HUES48 (cell line): Measurements from ENCODE around the gene TNFSF13B.
"Not testable (repeated sequence)": the region's sequence is repeated elsewhere in the genome, so short reads cannot be mapped to it uniquely, and the experiment has no call there.

Source experiments
- H3K27ac ChIP-seq: one replicate; pipeline ENCODE4 v1.7.0; 2013; ENCODE audit warnings: low read depth, low read length, inconsistent platforms
- H3K27me3 ChIP-seq: 2 replicates; pipeline ENCODE4 v1.6.1; 2013; ENCODE audit warnings: mild to moderate bottlenecking, low read length; ENCODE audit not compliant: control insufficient read depth, insufficient read depth
- H3K36me3 ChIP-seq: 2 replicates; pipeline ENCODE4 v1.6.1; 2013; ENCODE audit warnings: low read length; ENCODE audit not compliant: control insufficient read depth, insufficient read depth
- H3K4me1 ChIP-seq: 2 replicates; pipeline ENCODE4 v1.6.1; 2013; ENCODE audit warnings: mild to moderate bottlenecking, low read length; ENCODE audit not compliant: control insufficient read depth, insufficient read depth
- H3K4me3 ChIP-seq: 2 replicates; pipeline ENCODE4 v1.5.1; 2013; ENCODE audit warnings: mild to moderate bottlenecking, low read depth, low read length
- H3K9ac ChIP-seq: 2 replicates; pipeline ENCODE4 v1.6.1; 2013; ENCODE audit warnings: mild to moderate bottlenecking, low read depth, low read length, moderate library complexity
- H3K9me3 ChIP-seq: 2 replicates; pipeline ENCODE4 v1.6.1; 2013; ENCODE audit warnings: low read length; ENCODE audit not compliant: control insufficient read depth, insufficient read depth

Gene TNFSF13B

GRCh38 chr13:108266321-108266990 lies 3.1 kb upstream of the TNFSF13B start:
- no peaks in the 10 kb centered on the region for H3K4me1 ChIP-seq
- H3K4me3 ChIP-seq, result no peak overlapping the region
- H3K9ac ChIP-seq, result no peak overlapping the region
- no peaks in the 10 kb centered on the region for H3K36me3 ChIP-seq
- no peaks in the 10 kb centered on the region for H3K9me3 ChIP-seq
- no peaks in the 10 kb centered on the region for H3K27me3 ChIP-seq
- H3K27ac ChIP-seq, result no peak overlapping the region

- Histone ChIP-seq H3K4me3 (no peak overlapping the region), H3K36me3 (no peaks in the 10 kb centered on the region), H3K9me3 (no peaks in the 10 kb centered on the region), H3K9ac (no peak overlapping the region), H3K4me1 (no peaks in the 10 kb centered on the region), H3K27ac (no peak overlapping the region), H3K27me3 (no peaks in the 10 kb centered on the region)
These were observed 2.2 kb upstream of the TNFSF13B start for GRCh38 chr13:108267347-108267746.

GRCh38 chr13:108267855-108268254 lies 1.7 kb upstream of the TNFSF13B start:
- not testable (repeated sequence) for H3K4me1 ChIP-seq, H3K9ac ChIP-seq, H3K36me3 ChIP-seq, H3K9me3 ChIP-seq, H3K27ac ChIP-seq, H3K4me3 ChIP-seq, H3K27me3 ChIP-seq

DNA sequence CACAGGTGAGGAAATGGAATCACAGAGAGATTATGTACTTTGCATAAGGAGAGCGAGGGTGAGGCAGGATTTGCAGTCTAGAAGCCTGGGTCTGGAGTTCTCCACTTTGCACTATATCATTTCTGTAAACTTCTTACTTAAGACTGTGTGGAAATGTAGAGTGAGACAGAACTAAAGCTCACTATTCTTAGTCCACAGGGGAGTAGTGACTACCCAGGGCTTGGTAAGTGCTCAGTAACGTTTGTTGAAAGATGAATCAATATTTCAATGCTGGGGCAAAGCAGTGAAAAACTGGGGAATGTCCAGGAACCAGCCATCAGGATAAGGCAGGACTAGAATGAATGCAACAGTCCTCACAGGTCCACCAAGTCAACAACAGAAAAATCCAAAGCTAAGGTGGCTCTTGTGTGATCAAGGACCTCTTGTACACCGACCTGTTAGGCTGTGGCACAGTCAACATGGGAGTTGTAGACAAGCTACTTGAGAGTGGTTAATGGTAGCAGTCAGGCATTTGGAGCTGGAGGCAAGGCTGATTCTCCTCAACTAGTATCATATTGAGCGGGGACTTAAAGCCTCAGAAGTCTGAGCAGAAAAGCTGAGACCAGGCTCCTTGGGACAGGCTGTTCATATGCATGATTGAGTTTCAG lies 929 bp upstream of the TNFSF13B start:
- H3K27ac ChIP-seq, result no peak overlapping the region
- H3K36me3 ChIP-seq, result no peaks in the 10 kb centered on the region
- H3K27me3 ChIP-seq, result no peaks in the 10 kb centered on the region
- H3K9ac ChIP-seq, result no peak overlapping the region
- no peaks in the 10 kb centered on the region for H3K9me3 ChIP-seq
- no peak overlapping the region for H3K4me3 ChIP-seq
- no peaks in the 10 kb centered on the region for H3K4me1 ChIP-seq

DNA sequence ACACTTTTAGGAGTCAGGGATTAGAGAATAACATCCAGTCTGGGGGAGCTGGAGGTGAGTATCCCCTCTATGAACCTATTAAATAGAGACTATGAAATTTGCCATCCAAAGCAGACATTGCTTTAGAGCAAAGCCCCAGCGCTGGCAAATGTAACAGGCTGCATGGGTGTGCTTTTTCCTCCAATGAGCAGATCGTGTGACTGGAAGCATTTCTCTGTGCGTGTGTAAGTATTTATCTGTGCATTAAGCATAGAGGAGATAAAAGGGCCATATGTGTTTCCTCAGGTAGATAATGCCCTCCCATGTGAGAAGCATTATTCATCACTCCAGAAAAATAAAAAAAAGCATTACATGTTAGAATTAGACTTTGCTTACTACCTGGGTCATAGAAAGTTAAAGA lies 924 bp downstream of the TNFSF13B start:
- H3K36me3 ChIP-seq, result no peaks in the 10 kb centered on the region
- no peaks in the 10 kb centered on the region for H3K4me1 ChIP-seq
- no peaks in the 10 kb centered on the region for H3K9me3 ChIP-seq
- no peak overlapping the region for H3K9ac ChIP-seq
- H3K4me3 ChIP-seq, result no peak overlapping the region
- H3K27me3 ChIP-seq, result no peaks in the 10 kb centered on the region
- no peak overlapping the region for H3K27ac ChIP-seq

- no peak overlapping the region for H3K9ac ChIP-seq
- H3K9me3 ChIP-seq, result no peaks in the 10 kb centered on the region
- H3K36me3 ChIP-seq, result no peaks in the 10 kb centered on the region
- H3K4me3 ChIP-seq, result no peak overlapping the region
- no peak overlapping the region for H3K27ac ChIP-seq
- H3K27me3 ChIP-seq, result no peaks in the 10 kb centered on the region
- no peaks in the 10 kb centered on the region for H3K4me1 ChIP-seq
These were observed 2.8 kb downstream of the TNFSF13B start for GRCh38 chr13:108272333-108272732.

DNA sequence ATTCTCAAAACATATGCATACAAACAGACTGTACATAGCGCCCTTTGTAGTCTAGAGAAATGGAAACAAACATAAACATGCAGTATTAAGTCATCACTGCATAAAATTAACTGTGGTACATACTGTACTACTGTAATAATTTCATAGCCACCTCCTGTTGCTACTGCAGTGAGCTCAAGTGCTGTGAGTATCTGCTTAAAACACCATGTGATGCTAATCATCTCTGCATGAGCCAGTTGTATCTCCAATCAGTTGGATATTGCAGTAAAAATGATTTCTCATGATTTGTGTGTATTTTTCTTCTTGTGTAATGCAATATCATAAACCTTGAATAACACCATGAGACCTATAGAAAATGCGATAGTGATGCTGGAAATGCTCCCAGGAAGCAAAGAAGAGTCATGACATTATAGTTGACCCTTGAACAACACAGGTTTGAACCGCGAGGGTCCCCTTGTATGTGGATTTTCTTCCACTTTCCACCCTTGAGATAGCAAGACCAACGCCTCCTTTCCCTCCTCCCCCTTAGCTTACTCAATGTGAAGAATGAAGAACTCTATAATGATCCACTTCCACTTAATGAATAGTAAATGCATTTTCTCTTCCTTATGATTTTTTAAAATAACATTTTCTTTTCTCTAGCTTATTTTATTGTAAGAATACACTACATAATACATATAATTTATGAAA lies 4.1 kb downstream of the TNFSF13B start:
- Histone ChIP-seq H3K27ac (no peak overlapping the region), H3K4me1 (no peaks in the 10 kb centered on the region), H3K9me3 (no peaks in the 10 kb centered on the region), H3K27me3 (no peaks in the 10 kb centered on the region), H3K4me3 (no peak overlapping the region), H3K9ac (no peak overlapping the region), H3K36me3 (no peaks in the 10 kb centered on the region)

- no peaks in the 10 kb centered on the region for H3K27me3 ChIP-seq
- no peaks in the 10 kb centered on the region for H3K4me1 ChIP-seq
- H3K9me3 ChIP-seq, result no peaks in the 10 kb centered on the region
- H3K27ac ChIP-seq, result no peak overlapping the region
- no peak overlapping the region for H3K9ac ChIP-seq
- no peaks in the 10 kb centered on the region for H3K36me3 ChIP-seq
- no peak overlapping the region for H3K4me3 ChIP-seq
These were observed 5.2 kb downstream of the TNFSF13B start for GRCh38 chr13:108274718-108275117.

DNA sequence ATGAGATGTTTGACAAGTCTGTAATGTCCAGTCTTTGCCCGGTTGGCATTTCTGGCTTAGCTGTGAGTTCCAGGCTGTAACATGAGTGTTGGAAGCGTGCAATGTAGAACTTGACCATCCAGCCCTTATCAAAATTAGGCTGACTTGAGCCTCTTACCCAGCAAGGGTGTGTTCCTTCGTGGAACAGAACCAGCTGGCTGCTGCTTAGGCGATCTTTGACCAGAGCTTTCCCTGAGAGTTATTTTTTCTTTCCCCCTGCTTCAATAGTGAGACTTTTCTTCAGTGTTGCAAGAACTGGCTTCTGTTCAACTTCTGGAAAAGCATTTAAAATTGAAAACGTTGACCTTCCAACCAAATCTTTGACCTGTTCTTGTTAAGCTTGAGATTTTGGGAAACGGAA lies 6.5 kb downstream of the TNFSF13B start:
- Histone ChIP-seq H3K4me3 (no peak overlapping the region), H3K27me3 (no peaks in the 10 kb centered on the region), H3K27ac (no peak overlapping the region), H3K9ac (no peak overlapping the region), H3K36me3 (no peaks in the 10 kb centered on the region), H3K9me3 (no peaks in the 10 kb centered on the region), H3K4me1 (no peaks in the 10 kb centered on the region)

GRCh38 chr13:108278466-108278865 lies 8.9 kb downstream of the TNFSF13B start:
- no peaks in the 10 kb centered on the region for H3K27me3 ChIP-seq
- no peaks in the 10 kb centered on the region for H3K9me3 ChIP-seq
- no peak overlapping the region for H3K4me3 ChIP-seq
- H3K36me3 ChIP-seq, result no peaks in the 10 kb centered on the region
- H3K27ac ChIP-seq, result no peak overlapping the region
- H3K9ac ChIP-seq, result no peak overlapping the region
- no peaks in the 10 kb centered on the region; the same call in 1 of the 2 replicates for H3K4me1 ChIP-seq

DNA sequence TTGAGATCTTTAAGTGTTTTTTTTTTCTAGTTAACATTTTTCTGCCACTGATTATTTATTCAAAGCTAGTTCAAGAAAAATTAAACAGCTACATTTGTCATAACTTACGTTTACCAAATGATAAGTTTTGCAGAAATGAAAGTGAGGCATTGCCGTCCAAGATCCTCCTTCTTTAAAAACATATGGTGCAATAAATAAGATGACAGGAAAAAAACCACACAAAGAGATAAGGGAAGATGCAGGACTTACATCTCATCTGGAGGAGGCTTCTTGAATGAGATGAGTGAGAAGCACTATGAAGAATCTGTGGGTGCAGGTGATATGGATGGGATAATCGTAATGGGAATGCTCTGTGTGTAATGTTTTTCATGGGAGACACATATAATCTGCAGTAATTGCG lies 12.4 kb downstream of the TNFSF13B start:
- Histone ChIP-seq H3K9me3 (no peaks in the 10 kb centered on the region), H3K36me3 (no peaks in the 10 kb centered on the region), H3K4me3 (no peak overlapping the region), H3K4me1 (no peaks in the 10 kb centered on the region; the same call in 1 of the 2 replicates), H3K27me3 (no peaks in the 10 kb centered on the region), H3K9ac (no peak overlapping the region), H3K27ac (no peak overlapping the region)
